DOHH2 (cell line): Measurements from ENCODE around the gene EIF5AL1.

ENCODE experiments used
- H3F3A ChIP-seq: fragments of 200-600 bp; sonication (generic), shearing (Covaris generic); 2 replicates; pipeline ENCODE4 v1.6.0; 2016; ENCODE audit warnings: antibody characterized with exemption, mild to moderate bottlenecking; ENCODE audit not compliant: control insufficient read depth, insufficient read depth
- H3K27ac ChIP-seq: fragments of 200-600 bp; sonication (generic); 2 replicates; pipeline ENCODE4 v1.5.1; 2014; ENCODE audit warnings: low read depth, mild to moderate bottlenecking, low read length, moderate library complexity
- H3K27me3 ChIP-seq: fragments of 200-600 bp; sonication (generic); 2 replicates; pipeline ENCODE4 v1.6.1; 2014; ENCODE audit warnings: mild to moderate bottlenecking, low read length, mixed read lengths; ENCODE audit not compliant: control insufficient read depth
- H3K36me3 ChIP-seq: fragments of 200-600 bp; sonication (generic); 2 replicates; pipeline ENCODE4 v1.6.1; 2014; ENCODE audit warnings: mild to moderate bottlenecking, low read length, moderate library complexity, mixed read lengths; ENCODE audit not compliant: control insufficient read depth
- H3K4me1 ChIP-seq: fragments of 200-600 bp; sonication (generic); 2 replicates; pipeline ENCODE4 v1.6.1; 2014; ENCODE audit warnings: mild to moderate bottlenecking, low read length, mixed read lengths; ENCODE audit not compliant: control insufficient read depth
- H3K4me2 ChIP-seq: fragments of 200-600 bp; sonication (generic); 2 replicates; pipeline ENCODE4 v1.6.0; 2014; ENCODE audit warnings: mild to moderate bottlenecking, low read length, moderate library complexity
- H3K4me3 ChIP-seq: fragments of 200-600 bp; sonication (generic); 2 replicates; pipeline ENCODE4 v1.5.1; 2014; ENCODE audit warnings: mild to moderate bottlenecking, low read length, mixed read lengths
- H3K79me2 ChIP-seq: fragments of 200-600 bp; sonication (generic); 2 replicates; pipeline ENCODE4 v1.6.1; 2014; ENCODE audit warnings: mild to moderate bottlenecking, low read length, mixed read lengths; ENCODE audit not compliant: control insufficient read depth
- H3K9me2 ChIP-seq: fragments of 200-600 bp; sonication (generic); replicated peaks from 2 replicates; pipeline ENCODE4 v1.6.1; 2014; ENCODE audit warnings: mild to moderate bottlenecking, low read length, mixed read lengths; ENCODE audit not compliant: control insufficient read depth
- H3K9me3 ChIP-seq: fragments of 200-600 bp; sonication (generic); 2 replicates; pipeline ENCODE4 v1.6.1; 2014; ENCODE audit warnings: antibody characterized with exemption, low read length, mixed read lengths; ENCODE audit not compliant: control insufficient read depth, insufficient read depth
- H4K20me1 ChIP-seq: fragments of 200-600 bp; sonication (generic); 2 replicates; pipeline ENCODE4 v1.6.0; 2014; ENCODE audit warnings: low read depth, mild to moderate bottlenecking, antibody characterized with exemption, low read length, moderate library complexity; ENCODE audit not compliant: control insufficient read depth, insufficient read depth
- EZH2phosphoT487 ChIP-seq: fragments of 200-600 bp; sonication (generic); IDR thresholded peaks from 2 replicates; pipeline ENCODE4 v1.6.1; 2017; ENCODE audit warnings: borderline replicate concordance, mild to moderate bottlenecking, antibody characterized with exemption, low read length, moderate library complexity, mixed read lengths
- TF ChIP-seq, protein P1 (sequence below): fragments of 200-600 bp; sonication (generic); IDR thresholded peaks from one replicate; pipeline ENCODE4 v1.5.1; 2014; ENCODE audit warnings: antibody characterized with exemption, mild to moderate bottlenecking, low read depth, low read length; ENCODE audit not compliant: poor library complexity, severe bottlenecking

Gene EIF5AL1

DNA sequence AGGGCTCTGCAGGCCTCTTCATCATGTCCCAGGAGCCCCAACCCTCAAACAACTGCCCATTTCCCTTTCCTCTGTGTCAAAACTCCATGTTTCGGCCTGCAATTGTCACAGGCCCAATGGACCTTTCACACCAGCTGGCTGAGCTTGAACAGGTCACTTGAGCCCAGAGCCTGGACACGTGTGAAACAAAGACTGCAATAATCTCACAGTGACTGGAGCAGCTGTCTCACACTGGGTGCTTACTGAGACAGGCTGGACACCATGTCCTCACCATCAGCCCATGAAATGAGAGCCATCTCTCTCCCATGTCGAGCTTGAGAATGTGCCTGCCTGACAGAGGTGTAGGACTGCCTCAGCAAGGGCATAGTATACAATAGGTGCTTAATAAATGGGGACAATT is 19.5 kb upstream of the EIF5AL1 start:
- Histone ChIP-seq H3K9me3 (no peaks in the 10 kb centered on the region), H3K27me3 (peaks cover 13% of the 10 kb centered on the region; the same call in 1 of the 2 replicates), H3F3A (no peaks in the 10 kb centered on the region), H3K27ac (no peak overlapping the region), H3K4me3 (no peak overlapping the region), H3K36me3 (no peaks in the 10 kb centered on the region), H3K9me2 (no peaks in the 10 kb centered on the region), H4K20me1 (no peaks in the 10 kb centered on the region), H3K79me2 (no peaks in the 10 kb centered on the region), H3K4me1 (no peaks in the 10 kb centered on the region), H3K4me2 (no peak overlapping the region)
- no peak for TF ChIP-seq EZH2phosphoT487
- TF ChIP-seq, protein P1, sequence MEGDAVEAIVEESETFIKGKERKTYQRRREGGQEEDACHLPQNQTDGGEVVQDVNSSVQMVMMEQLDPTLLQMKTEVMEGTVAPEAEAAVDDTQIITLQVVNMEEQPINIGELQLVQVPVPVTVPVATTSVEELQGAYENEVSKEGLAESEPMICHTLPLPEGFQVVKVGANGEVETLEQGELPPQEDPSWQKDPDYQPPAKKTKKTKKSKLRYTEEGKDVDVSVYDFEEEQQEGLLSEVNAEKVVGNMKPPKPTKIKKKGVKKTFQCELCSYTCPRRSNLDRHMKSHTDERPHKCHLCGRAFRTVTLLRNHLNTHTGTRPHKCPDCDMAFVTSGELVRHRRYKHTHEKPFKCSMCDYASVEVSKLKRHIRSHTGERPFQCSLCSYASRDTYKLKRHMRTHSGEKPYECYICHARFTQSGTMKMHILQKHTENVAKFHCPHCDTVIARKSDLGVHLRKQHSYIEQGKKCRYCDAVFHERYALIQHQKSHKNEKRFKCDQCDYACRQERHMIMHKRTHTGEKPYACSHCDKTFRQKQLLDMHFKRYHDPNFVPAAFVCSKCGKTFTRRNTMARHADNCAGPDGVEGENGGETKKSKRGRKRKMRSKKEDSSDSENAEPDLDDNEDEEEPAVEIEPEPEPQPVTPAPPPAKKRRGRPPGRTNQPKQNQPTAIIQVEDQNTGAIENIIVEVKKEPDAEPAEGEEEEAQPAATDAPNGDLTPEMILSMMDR = no peak

DNA sequence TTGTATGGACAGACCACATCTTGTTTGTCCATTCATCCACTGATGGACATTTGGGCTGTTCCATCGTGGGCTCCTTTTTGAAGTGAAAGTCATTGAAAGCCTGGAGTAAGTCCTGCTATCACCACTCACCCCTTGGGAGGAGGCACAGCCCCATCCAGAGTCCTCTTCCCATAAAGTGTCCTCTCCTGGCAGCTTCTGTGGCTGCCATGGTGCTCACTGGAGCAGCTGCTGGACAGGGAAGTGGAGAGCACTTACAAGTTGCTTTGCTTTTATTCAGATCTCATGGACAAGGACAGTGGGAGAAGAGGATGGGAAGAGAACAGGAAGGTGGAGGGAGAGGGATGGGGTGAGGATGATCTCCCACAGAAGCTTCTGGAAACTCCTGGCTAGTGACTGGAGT is 18.5 kb upstream of the EIF5AL1 start:
- no peaks in the 10 kb centered on the region for H3F3A ChIP-seq

DNA sequence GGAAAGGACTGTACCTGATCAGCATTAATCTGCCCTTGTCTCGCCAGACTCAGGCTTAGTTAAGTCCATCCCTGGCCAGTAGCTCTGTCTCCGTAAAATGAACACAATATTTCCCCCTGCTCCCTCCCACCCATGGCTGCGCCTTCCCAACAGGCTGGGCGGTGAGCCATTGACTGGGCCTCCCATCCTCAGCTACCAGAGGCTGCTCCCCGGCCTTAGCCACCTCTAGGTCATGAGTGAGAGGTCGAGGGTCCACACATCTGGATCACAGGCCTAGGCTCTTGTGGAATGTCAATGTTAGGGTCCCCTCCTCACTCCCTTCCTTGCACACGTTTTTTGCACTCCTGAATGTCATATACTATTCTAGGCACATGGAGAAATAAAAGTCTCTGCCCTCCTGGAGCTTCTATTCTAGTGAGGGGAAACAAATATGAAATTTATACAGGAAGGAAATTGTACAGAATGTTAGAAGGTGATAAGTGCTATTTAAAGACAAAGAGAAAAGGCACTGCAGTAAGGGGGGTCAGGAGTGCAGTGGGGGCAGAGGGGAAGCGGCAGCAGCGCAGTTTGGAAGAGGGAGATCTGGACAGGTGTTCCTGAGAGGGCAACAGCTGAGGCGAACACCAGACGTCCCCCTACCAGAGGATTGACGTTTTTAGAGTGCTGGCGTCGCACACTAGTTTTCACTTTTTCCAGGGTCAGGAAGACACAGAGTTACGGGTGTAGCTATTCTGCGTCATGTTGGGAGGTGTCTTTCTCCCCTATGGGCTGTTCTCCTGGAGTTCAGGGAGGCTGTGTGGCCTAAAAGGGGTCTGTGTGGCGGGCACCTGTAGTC is 17.2 kb upstream of the EIF5AL1 start:
- H3K4me1 ChIP-seq = no peaks in the 10 kb centered on the region
- no peak for TF ChIP-seq EZH2phosphoT487
- TF ChIP-seq, protein P1 = no peak
- peaks cover 16% of the 10 kb centered on the region for H3K27me3 ChIP-seq
- H3K79me2 ChIP-seq = no peaks in the 10 kb centered on the region
- no peaks in the 10 kb centered on the region for H3F3A ChIP-seq
- H4K20me1 ChIP-seq = no peaks in the 10 kb centered on the region
- H3K4me2 ChIP-seq = no peak overlapping the region
- H3K4me3 ChIP-seq = no peak overlapping the region
- H3K27ac ChIP-seq = no peak overlapping the region
- H3K36me3 ChIP-seq = no peaks in the 10 kb centered on the region
- H3K9me3 ChIP-seq = no peaks in the 10 kb centered on the region
- no peaks in the 10 kb centered on the region for H3K9me2 ChIP-seq

More for the DNA sequence above, 18.5 kb upstream of the EIF5AL1 start:
- Histone ChIP-seq H3K79me2 (no peaks in the 10 kb centered on the region), H3K36me3 (no peaks in the 10 kb centered on the region), H3K4me3 (no peak overlapping the region), H3K4me1 (no peaks in the 10 kb centered on the region), H3K9me3 (no peaks in the 10 kb centered on the region), H3K27me3 (peaks cover 16% of the 10 kb centered on the region), H3K4me2 (no peak overlapping the region), H3K9me2 (no peaks in the 10 kb centered on the region), H3K27ac (no peak overlapping the region), H4K20me1 (no peaks in the 10 kb centered on the region)
- TF ChIP-seq EZH2phosphoT487 = no peak

DNA sequence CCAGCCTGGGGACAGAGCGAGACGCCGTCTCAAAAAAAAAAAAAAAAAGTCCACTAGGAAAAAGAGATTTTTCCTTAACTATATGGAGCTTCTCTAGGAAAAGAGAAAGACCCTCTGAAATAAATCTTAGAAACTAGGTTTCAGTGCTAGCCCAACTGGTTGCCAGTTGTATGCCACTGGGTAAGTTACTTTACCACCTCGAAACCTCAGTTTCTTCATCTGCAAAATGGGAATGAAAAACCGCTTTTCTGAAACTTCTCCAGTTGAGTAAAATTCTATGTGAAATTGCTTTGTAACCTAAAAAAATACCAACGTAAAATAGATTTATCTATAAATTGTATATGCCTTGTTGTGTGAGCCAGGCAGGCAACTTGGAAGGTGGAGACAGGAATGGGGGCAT is 16.5 kb upstream of the EIF5AL1 start:
- H3K9me2 ChIP-seq = no peaks in the 10 kb centered on the region
- no peak overlapping the region for H3K27ac ChIP-seq
- H3K4me1 ChIP-seq = no peaks in the 10 kb centered on the region
- H3K27me3 ChIP-seq = peaks cover 16% of the 10 kb centered on the region
- no peaks in the 10 kb centered on the region for H3F3A ChIP-seq
- TF ChIP-seq, protein P1 = no peak
- no peak for TF ChIP-seq EZH2phosphoT487
- no peaks in the 10 kb centered on the region for H3K36me3 ChIP-seq
- H3K9me3 ChIP-seq = no peaks in the 10 kb centered on the region
- H3K79me2 ChIP-seq = no peaks in the 10 kb centered on the region
- no peaks in the 10 kb centered on the region for H4K20me1 ChIP-seq
- H3K4me2 ChIP-seq = no peak overlapping the region
- H3K4me3 ChIP-seq = no peak overlapping the region
